ENCODE data around the gene PBRM1.

DNA sequence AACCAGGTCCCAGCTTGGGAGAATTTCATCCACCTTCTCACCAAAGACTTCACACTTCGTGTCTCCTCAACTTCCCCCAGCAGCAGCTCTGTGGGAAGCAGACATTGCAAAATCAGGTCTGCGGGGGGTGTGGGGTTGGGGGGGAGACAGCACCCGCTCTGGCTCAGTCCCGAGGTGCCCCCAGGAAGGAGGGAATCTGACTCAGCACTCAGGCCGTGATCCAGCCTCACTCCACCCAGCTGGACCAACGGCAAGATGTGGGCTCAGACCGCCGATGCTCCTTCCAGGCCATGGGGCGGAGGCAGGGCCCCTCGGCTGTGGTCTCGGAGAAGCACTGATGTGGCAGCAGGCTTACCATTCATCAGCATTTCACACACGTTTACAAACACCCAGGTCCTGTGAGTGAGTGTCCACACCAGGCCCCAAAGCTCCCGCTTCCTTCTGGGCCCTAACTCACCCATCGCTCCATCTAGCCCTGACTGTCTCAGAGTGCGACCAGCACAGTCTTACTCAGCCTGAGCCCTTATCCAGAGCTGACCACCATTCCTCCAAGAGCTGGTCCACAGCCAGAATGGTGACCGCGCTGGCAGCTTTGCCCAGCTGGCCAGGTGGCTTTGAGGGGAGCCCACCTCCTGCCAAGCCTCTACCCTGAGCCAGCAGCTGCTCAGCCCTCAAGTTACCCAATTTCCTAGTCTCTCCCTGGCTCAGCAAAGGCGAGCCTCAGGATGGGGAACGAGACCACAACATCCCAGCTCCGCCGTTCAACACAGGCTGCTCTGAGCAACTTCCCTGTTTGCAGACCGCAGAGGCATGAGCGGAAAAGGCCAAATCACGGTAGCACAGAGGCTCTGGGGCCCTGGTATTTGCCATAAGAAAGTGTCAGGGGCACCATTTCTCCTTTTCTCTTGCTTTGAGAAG lies 187.3 kb downstream of the PBRM1 start:
- TF ChIP-seq POLR2AphosphoS5 (IDR thresholded peaks at IDR 0.05; ENCODE audit: low read depth, low read length), result no peak
- no peak for TF ChIP-seq POLR2A (IDR thresholded peaks at IDR 0.05; ENCODE audit: low read depth, low read length)
